Neural progenitor cell (in vitro differentiated cells): ENCODE measurements around the gene TDRD9. TPM values are rescaled to one million over a fixed set of nuclear protein-coding genes. Genes with fewer than 3 reads are reported as not detected.

Experiments
- DNase-seq: peaks from one replicate; pipeline ENCODE4 v3.0.0-alpha.2; 2016; ENCODE audit warnings: low spot score
- H2AFZ ChIP-seq: fragments of 200-600 bp; sonication (generic); replicated peaks from 2 replicates; pipeline ENCODE4 v1.6.1; 2016; ENCODE audit warnings: antibody characterized with exemption
- H3F3A ChIP-seq: fragments of 200-600 bp; sonication (generic); 2 replicates; pipeline ENCODE4 v1.6.1; 2016; ENCODE audit warnings: antibody characterized with exemption, low read depth
- H3K27ac ChIP-seq: fragments of 200-600 bp; sonication (generic); 2 replicates; pipeline ENCODE4 v1.5.1; 2016; ENCODE audit warnings: mild to moderate bottlenecking
- H3K27me3 ChIP-seq: fragments of 200-600 bp; sonication (generic); 2 replicates; pipeline ENCODE4 v1.6.1; 2016; ENCODE audit warnings: mild to moderate bottlenecking, moderate library complexity
- H3K36me3 ChIP-seq: fragments of 200-600 bp; sonication (generic); 2 replicates; pipeline ENCODE4 v1.5.1; 2016
- H3K4me1 ChIP-seq: fragments of 200-600 bp; sonication (generic); 2 replicates; pipeline ENCODE4 v1.6.1; 2016; ENCODE audit warnings: mixed run types
- H3K4me2 ChIP-seq: fragments of 200-600 bp; sonication (generic); 2 replicates; pipeline ENCODE4 v1.6.1; 2016
- H3K4me3 ChIP-seq: fragments of 200-600 bp; sonication (generic); 2 replicates; pipeline ENCODE4 v1.5.1; 2016
- H3K79me2 ChIP-seq: fragments of 200-600 bp; sonication (generic); 2 replicates; pipeline ENCODE4 v1.6.1; 2016; ENCODE audit warnings: low read depth
- H3K9ac ChIP-seq: fragments of 200-600 bp; sonication (generic); 2 replicates; pipeline ENCODE4 v1.6.1; 2016
- H3K9me3 ChIP-seq: fragments of 200-600 bp; sonication (generic); 2 replicates; pipeline ENCODE4 v1.5.1; 2016; ENCODE audit warnings: low read depth
- H4K20me1 ChIP-seq: fragments of 200-600 bp; sonication (generic); 2 replicates; pipeline ENCODE4 v1.6.1; 2016; ENCODE audit warnings: low read depth
- H3K27ac Mint-ChIP-seq: 3 replicates; pipeline ENCODE4 v1.8.0; 2021; ENCODE audit warnings: mixed read lengths
- H3K27me3 Mint-ChIP-seq: 2 replicates; pipeline ENCODE4 v1.8.0; 2022; ENCODE audit warnings: low read depth, mild to moderate bottlenecking, inconsistent platforms, moderate library complexity, mixed read lengths; ENCODE audit not compliant: insufficient read depth
- H3K36me3 Mint-ChIP-seq: 3 replicates; pipeline ENCODE4 v1.8.0; 2021; ENCODE audit warnings: mixed read lengths
- H3K4me1 Mint-ChIP-seq: 3 replicates; pipeline ENCODE4 v1.8.0; 2021; ENCODE audit warnings: mixed read lengths
- H3K4me3 Mint-ChIP-seq: 3 replicates; pipeline ENCODE4 v1.8.0; 2021; ENCODE audit warnings: mild to moderate bottlenecking, moderate library complexity, mixed read lengths
- H3K9me3 Mint-ChIP-seq: 3 replicates; pipeline ENCODE4 v1.8.0; 2020; ENCODE audit warnings: mixed read lengths
- CTCF ChIP-seq: fragments of 200-600 bp; sonication (generic); IDR thresholded peaks from 2 replicates; pipeline ENCODE4 v1.5.1; 2017; ENCODE audit warnings: antibody characterized with exemption, mild to moderate bottlenecking
- EZH2 ChIP-seq: fragments of 200-600 bp; sonication (generic); IDR thresholded peaks from 2 replicates; pipeline ENCODE4 v1.6.1; 2017; ENCODE audit warnings: antibody characterized with exemption, mild to moderate bottlenecking, moderate library complexity
- EZH2phosphoT487 ChIP-seq: fragments of 200-600 bp; sonication (generic); IDR thresholded peaks from 2 replicates; pipeline ENCODE4 v1.6.1; 2017; ENCODE audit warnings: antibody characterized with exemption
- total RNA-seq: library from RNA; depleted of rRNA; stranded (reverse); fragments of >200 nt; gene quantifications from 2 replicates; pipeline ENCODE4 v1.2.3, GENCODE V29; 2015; ENCODE audit warnings: low replicate concordance

Gene TDRD9
- total RNA-seq, 1 donor from 2014 or later: not detected

- H3K4me1 Mint-ChIP-seq: peaks cover 2% of the 10 kb centered on the region
- H3K4me2 ChIP-seq: no peak overlapping the region
- no peak overlapping the region for H3K4me3 Mint-ChIP-seq
- H3K9me3 Mint-ChIP-seq: no peaks in the 10 kb centered on the region
- H3K27me3 ChIP-seq: no peaks in the 10 kb centered on the region
- no peaks in the 10 kb centered on the region for H4K20me1 ChIP-seq
- H2AFZ ChIP-seq: peak overlapping the region; percentile 99
- no peak for TF ChIP-seq EZH2
- TF ChIP-seq CTCF: peak; percentile 93
- TF ChIP-seq EZH2phosphoT487: no peak
- H3K27me3 Mint-ChIP-seq: peaks cover 3% of the 10 kb centered on the region
- H3K9ac ChIP-seq: no peak overlapping the region
- no peak overlapping the region for H3K27ac ChIP-seq
- no peaks in the 10 kb centered on the region for H3K36me3 ChIP-seq
- peak; percentile 82 for DNase-seq
- H3K4me1 ChIP-seq: peaks cover 3% of the 10 kb centered on the region
- no peaks in the 10 kb centered on the region for H3K9me3 ChIP-seq
- no peak overlapping the region for H3K27ac Mint-ChIP-seq
- H3F3A ChIP-seq: no peaks in the 10 kb centered on the region
- no peak overlapping the region for H3K4me3 ChIP-seq
- H3K36me3 Mint-ChIP-seq: no peaks in the 10 kb centered on the region
- no peaks in the 10 kb centered on the region for H3K79me2 ChIP-seq
Observed at GRCh38 chr14:104094709-104095425, 166.6 kb downstream of the TDRD9 start.

- Histone ChIP-seq H3K4me2 (no peak overlapping the region), H3K9ac (no peak overlapping the region), H3K27me3 (no peaks in the 10 kb centered on the region), H3K27ac (no peak overlapping the region), H3F3A (no peaks in the 10 kb centered on the region), H3K36me3 (no peaks in the 10 kb centered on the region), H3K4me3 (no peak overlapping the region), H3K4me1 (peaks cover 3% of the 10 kb centered on the region), H3K79me2 (no peaks in the 10 kb centered on the region), H4K20me1 (no peaks in the 10 kb centered on the region), H3K9me3 (no peaks in the 10 kb centered on the region), H2AFZ (no peak overlapping the region)
- Mint-ChIP-seq H3K27ac (peak overlapping the region; percentile 34), H3K36me3 (no peaks in the 10 kb centered on the region), H3K4me1 (peaks cover 2% of the 10 kb centered on the region), H3K4me3 (no peak overlapping the region), H3K27me3 (peaks cover 3% of the 10 kb centered on the region), H3K9me3 (no peaks in the 10 kb centered on the region)
- DNase-seq: no peak
- TF ChIP-seq EZH2phosphoT487: no peak
- TF ChIP-seq EZH2: no peak
- no peak for TF ChIP-seq CTCF
Observed at GRCh38 chr14:104095426-104096310, 167.4 kb downstream of the TDRD9 start.

DNA sequence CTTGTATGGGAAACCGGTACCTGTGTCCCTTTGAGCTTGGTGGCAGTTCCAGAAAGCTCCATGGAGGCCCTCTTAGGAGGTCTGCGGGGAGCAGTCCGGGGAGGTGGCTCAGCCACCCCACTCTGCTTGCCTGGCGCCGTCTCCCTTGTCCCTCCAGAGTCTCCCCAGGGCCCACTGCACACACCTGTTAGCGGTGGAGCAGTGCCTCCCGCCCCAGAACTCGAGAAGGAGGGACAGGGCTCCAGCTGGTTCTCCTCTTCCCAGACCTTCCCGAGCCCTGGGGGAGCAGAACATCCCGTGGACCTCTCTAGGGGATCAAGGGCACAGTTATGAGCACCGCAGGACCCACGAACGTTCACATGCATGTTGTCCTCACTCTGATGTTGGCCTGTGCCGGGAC lies 168.1 kb downstream of the TDRD9 start:
- H3K9ac ChIP-seq: no peak overlapping the region
- H3K9me3 ChIP-seq: no peaks in the 10 kb centered on the region
- H3K27me3 Mint-ChIP-seq: peaks cover 3% of the 10 kb centered on the region
- no peak for TF ChIP-seq CTCF
- no peak for TF ChIP-seq EZH2phosphoT487
- TF ChIP-seq EZH2: no peak
- H4K20me1 ChIP-seq: no peaks in the 10 kb centered on the region
- no peak overlapping the region for H3K4me2 ChIP-seq
- H2AFZ ChIP-seq: no peak overlapping the region
- no peak overlapping the region for H3K4me3 Mint-ChIP-seq
- H3K4me3 ChIP-seq: no peak overlapping the region
- H3K79me2 ChIP-seq: no peaks in the 10 kb centered on the region
- no peak for DNase-seq
- peaks cover 3% of the 10 kb centered on the region for H3K4me1 ChIP-seq
- H3K9me3 Mint-ChIP-seq: no peaks in the 10 kb centered on the region
- H3K27ac ChIP-seq: no peak overlapping the region
- no peaks in the 10 kb centered on the region for H3K27me3 ChIP-seq
- H3K36me3 ChIP-seq: no peaks in the 10 kb centered on the region
- H3K4me1 Mint-ChIP-seq: peaks cover 2% of the 10 kb centered on the region
- H3K27ac Mint-ChIP-seq: no peak overlapping the region
- no peaks in the 10 kb centered on the region for H3F3A ChIP-seq
- no peaks in the 10 kb centered on the region for H3K36me3 Mint-ChIP-seq
